ENCODE measurements around the gene PLB1.

The PLB1 gene

DNA sequence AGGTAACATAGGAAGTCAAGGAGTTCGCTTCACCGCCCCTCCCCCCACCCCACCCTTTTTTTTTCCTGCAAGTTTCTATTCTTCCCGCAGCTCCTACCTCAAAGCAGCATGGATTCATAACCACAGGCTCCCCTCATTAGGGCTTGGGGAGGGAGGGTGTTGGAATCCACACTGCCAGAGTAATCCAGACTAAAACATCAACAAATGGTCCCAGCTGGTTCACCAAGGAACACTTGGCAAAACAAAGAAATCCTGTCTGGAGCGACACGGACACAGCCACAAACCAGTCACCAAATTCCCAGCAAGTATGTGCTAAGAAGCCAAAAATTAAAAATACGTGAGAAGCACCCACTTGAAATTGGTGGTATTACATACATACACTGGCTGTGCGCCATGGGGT, 148.9 kb downstream of the PLB1 start:
- DNase-seq (ENCODE audit: low read depth, low spot score) = no peak

- no peak for DNase-seq (ENCODE audit: low read depth, low spot score)
Measured at GRCh38 chr2:28645553-28645952, 149.7 kb downstream of the PLB1 start.

DNA sequence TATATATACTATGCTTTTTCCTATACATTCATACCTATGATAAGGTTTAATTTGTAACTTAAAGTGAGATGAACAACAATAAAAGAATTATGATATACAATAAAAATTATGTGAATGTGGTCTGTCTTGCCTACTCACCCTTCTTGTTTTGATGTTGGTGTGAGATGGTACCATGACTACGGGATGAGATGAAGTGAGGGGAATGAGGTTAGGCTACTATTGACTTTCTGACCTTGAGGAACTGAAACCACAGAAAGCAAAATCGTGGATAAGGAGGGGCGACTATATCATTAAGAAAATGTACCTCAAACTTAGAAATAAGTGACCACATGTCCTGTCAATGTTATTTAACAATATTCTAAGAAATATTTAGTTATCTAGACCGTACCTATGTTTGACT, 151.8 kb downstream of the PLB1 start:
- DNase-seq (ENCODE audit: low read depth, low spot score) = no peak

GRCh38 chr2:28648147-28648546, 152.3 kb downstream of the PLB1 start:
- DNase-seq (ENCODE audit: low read depth, low spot score) = no peak

GRCh38 chr2:28648671-28649395, 153.0 kb downstream of the PLB1 start:
- no peak for DNase-seq (ENCODE audit: low read depth, low spot score)

DNA sequence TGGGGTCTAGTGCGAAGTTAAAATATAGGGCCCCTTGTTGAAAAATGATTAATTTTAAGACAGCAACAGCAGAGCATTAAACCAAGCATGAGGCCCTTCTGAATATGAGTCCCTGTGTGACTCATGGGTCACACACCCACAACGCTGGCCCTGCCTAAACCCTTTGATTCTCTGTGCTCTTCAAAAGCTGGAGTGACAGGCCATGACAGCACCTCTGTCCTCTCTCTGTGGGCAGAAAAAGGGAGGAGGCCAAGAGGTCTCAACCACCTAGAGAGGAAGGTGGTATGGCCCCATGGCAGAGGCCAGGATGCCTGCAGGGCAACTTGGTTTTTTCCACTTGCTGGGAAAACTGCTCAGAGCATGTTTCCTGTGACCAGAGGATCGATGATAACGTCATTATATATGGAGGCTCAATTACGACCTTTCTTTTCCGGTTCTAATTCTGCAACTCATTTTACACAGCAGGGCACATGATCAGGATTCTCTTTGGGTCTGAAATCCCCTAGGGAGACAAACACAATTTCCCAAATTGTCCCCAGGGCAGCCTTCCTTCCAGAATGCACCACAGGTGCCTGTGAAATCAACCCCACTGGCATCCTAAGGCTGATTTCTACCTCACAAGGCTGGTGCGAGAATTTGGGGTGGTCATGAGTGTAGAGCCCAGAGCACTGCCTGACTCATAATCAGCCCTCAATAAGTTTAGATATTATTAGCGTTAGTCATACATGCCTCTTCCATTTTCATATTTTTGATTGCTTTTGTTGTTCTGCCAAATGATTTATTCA, 153.8 kb downstream of the PLB1 start:
- no peak for DNase-seq (ENCODE audit: low read depth, low spot score)

DNA sequence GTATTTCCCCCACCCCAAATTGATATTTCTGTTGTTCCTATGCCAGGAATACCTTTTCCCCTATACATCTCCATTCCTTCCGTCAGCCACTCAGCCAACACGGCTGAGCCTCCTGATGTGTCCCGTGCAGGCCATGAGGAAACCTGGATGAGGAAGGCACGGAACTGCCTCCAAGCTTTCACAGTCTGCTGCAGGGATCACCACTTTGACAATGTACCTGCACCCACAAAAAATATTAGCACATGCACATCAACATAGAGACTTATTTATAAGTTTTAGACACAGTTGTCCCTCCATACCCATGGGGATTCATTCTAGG, 154.4 kb downstream of the PLB1 start:
- DNase-seq (ENCODE audit: low read depth, low spot score) = no peak

- DNase-seq (ENCODE audit: low read depth, low spot score) = no peak
Measured at GRCh38 chr2:28652217-28652616, 156.4 kb downstream of the PLB1 start.

DNA sequence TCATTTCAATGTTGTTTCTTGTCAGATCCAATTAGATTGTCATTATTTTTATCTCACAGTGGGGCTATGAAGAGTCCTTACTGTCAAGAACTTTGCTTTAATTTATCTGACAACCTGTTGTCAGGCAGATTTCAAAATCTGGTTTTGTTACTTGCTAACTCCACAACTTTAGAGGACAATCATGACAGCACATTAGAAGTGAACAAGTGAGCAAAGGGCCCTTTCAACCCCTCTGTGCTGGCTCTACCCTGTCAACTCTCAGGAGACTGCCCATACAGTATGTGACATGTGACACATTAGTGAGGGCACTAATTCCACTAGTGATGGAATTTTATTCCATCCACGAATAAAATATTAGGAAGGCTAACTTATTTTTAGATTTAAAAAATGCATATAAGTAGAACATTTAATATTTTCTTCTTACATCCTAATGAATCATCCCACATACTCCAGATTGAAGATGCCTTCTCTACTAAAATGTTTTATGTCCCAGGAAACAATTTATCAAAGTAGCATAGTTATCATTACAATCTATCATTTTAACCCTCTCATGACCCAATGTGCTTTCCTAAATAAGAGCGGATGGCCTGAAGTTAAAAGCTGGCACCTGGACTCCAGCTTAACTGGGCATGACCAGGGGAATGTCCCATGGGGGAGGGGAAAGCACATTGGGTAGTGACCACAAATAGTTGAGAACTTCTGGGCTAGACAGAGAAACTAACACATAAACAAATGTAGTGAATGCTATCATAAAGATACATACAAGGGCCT, 158.2 kb downstream of the PLB1 start:
- no peak for DNase-seq (ENCODE audit: low read depth, low spot score)

GRCh38 chr2:28654663-28655320, 158.9 kb downstream of the PLB1 start:
- no peak for DNase-seq (ENCODE audit: low read depth, low spot score)

DNA sequence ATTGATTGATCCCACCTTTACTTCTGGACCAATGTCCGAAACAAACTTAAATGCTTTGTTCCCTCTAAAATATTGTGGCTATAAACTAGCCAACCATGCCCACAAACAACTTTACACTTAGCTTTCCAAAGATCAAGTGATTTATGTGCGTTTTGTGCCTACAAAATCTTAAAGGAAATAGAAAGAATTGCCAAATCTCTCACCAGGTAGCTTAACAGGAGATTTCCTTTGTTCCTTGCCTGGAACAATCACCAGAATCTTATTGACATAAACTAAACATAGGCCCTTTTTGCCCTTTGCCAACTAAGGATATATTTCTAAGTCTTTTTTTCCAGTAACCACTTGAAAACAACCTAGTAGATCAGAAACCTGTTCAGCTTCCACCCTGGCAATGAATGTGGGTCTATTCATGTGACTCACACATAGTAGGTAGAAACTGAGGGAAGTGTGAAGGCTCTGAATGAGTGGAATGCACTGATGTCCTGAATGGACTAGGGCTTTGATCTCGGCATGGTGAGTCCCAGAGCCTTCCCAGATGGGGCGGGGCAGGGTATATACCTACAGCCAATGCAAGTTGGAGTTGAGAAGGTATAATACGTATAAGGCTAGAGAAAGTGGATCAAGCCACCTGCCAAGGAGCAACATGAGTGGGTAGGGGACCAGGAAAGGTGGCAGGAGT, 161.2 kb downstream of the PLB1 start:
- no peak for DNase-seq (ENCODE audit: low read depth, low spot score)

DNA sequence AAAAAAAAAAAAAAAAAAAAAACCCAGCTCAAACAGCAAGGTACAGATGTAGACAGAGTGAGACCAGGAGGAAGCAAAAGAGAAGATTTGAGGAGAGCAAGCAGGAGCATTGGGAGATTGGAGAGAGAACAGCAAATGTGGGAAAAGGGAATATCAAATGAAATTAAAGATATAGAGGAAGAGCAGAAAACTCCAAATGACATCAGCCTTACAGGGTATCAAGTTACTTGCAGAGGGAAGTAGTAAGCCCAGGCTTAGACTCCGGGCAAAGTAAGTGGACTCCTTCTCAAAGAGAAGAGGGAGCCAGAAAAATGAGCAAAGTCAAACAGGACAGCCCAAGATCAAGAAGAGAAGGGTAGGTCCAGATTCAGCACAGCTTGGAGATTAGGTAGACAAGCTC, 162.5 kb downstream of the PLB1 start:
- DNase-seq (ENCODE audit: low read depth, low spot score) = no peak

- no peak for DNase-seq (ENCODE audit: low read depth, low spot score)
Measured at GRCh38 chr2:28659127-28659526, 163.3 kb downstream of the PLB1 start.

DNA sequence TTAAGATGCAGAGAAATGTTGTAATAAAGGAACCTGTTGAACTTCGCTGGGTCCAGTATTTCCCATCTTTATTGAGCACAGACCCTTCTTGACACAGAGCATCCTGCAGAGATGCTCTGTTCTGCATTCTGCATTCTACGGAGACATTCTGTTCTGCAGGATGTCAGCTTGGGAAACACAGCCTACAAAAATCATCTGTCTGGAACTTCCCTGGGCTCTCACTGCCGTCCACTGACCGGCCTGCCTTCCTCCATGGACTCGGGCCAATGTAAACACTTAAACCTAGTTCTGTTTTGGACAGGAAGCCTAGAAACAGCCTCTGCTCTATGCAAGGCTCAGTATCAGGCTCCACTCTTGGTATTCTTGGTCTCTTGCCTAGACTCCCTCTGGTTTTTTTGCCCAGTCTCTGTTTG, 165.7 kb downstream of the PLB1 start:
- no peak for DNase-seq (ENCODE audit: low read depth, low spot score)

GRCh38 chr2:28662044-28662443, 166.2 kb downstream of the PLB1 start:
- DNase-seq (ENCODE audit: low read depth, low spot score) = no peak

DNA sequence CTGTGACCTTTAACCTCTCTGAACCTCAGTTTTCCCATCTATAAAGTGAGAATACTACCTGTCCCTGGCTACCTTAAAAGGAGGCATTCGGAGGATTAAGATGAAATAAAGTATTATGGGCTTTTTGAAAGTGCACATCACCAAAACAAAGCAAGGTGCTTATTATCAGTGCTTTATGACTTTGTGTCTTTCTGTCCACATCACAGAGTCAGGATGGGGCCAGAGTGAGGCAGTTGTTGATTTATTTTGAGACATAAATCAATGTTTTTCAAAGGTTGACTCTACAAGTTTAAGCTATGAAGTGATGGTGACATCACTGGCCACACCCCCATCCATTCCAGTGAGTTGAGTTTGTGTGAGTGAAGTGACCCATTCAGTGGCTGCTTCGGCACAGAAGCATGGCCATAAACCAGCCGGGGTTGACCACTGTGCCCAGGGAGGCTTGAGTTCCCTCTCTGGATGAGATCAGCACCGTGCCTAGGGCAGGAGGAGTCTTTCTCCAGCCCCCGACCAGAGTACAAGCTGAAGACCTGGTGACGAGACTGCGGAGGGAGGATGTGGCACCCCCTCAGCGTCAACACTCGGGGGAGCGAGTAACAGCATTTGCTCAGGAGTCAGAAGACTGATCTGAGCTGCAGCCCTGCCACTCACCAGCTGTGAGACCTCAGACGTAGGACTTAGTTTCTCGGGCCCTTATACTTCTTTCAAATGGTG, 166.8 kb downstream of the PLB1 start:
- no peak for DNase-seq (ENCODE audit: low read depth, low spot score)

DNA sequence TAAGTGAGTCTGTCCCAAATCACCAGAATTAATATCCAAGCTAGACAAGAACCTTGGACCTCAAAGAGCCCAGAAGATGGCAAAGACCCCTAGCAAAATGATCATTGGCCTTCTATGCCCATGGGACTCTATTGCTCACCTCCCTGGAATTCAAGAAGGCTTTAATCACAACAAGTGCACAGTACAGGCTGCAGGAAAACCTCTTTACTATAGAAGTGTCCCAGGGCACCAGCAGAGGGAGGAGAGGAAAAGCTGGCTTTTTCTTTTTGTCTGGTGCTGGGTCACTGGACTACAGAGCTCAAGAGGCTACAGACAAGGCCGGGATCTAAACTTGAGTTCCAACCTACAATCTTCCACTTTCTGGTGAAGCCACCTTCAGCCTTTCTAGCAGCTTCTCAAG, 167.5 kb downstream of the PLB1 start:
- no peak for DNase-seq (ENCODE audit: low read depth, low spot score)

DNA sequence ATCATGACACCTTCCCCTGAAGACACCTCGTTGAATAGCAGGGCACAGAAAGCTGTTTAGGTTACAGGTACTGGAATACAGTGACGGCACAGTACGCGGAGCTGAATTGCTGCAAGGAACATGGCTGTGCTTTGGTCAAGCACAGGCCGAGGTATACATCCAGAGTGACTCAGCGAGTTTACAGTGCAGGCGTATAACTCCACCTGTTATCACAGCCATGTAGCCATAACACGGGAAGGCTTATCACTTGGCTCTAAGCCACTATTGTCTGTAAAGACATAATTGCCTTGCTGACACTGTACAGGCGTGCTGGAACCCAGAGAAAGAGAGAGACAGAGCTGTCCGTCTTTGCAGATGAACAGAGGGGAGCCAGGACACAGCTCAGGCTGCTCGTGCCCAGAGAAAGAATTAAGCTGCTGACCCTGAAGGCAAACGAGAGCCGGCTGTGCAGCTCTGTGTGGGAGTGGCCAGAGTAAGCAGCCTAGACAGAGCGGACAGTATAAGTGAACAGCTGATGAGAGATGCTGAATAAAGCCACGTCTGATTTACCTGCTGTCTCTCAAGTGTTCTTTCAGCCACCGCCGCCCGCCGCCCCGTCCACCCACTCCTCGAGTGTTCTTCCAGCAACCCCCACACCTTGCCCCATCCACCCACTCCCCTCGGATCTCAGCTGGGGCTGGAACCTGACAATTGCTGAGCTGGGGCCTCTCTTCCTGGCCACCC, 168.4 kb downstream of the PLB1 start:
- no peak for DNase-seq (ENCODE audit: low read depth, low spot score)

DNA sequence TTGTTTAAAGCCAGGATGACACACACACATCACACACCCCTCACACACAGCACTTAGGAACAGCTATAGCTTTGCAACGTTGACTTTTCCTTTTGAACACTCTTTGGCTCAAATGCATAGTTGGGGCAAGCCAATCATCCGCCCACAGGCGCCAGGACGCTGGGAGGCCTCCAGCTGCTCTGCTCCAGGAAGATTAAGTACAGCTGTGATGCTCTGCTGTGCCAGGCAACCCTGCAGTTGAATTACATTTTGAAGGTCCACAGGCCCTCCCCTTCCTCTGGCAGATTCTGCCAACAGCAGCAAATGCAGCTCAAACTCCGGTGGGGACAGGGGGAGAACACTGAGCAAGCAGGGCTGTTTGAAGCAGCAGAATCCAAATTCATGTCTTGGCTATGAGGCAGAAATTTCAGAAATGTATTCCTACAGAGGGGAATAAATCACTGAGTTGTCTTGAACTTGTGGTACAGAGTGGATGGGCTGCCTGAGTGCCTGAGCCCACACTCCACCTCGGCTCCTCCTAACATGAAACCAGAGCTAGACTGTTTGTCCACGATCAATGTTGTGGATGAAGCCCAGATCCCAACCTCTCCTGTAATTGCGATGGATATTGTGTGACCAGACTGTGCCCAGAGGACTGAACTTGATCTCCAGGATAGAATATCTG, 169.3 kb downstream of the PLB1 start:
- no peak for DNase-seq (ENCODE audit: low read depth, low spot score)
